Hindlimb muscle (tissue), 1 donor: ENCODE data around the gene SPTB. TPM values are rescaled to one million over a fixed set of nuclear protein-coding genes. Genes with fewer than 3 reads are reported as not detected.

Source experiments
- DNase-seq: peaks from one replicate; pipeline ENCODE4 v3.0.0-alpha.2; 2013
- polyA plus RNA-seq: library from polyadenylated mRNA; unstranded; fragments of 120-200 nt; gene quantifications from one replicate; pipeline ENCODE4 v1.2.1, GENCODE V29; 2013; ENCODE audit not compliant: insufficient read length

The SPTB gene
- polyA plus RNA-seq, 1 donor, result 215 TPM

- DNase-seq, result no peak
Measured at GRCh38 chr14:64849940-64850339, 29.8 kb downstream of the SPTB start.

DNA sequence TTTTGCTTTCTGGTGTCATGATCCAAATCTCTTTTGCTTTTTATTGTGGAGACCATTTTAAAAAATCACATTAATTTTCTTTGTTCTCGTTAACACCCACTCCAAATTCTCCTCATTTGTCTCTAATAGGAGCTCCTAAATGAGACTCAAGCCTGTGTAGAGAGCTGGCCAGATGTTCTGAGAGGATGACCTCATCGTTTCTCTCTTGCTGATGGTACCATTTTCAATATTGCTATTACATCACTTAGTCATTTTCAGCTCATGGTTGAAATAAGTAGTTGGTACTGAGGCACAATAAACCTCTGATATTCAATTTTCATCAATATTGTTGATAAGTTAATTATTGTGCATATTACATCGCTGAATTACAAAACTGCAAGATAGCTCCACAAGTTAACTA is 31.5 kb downstream of the SPTB start:
- DNase-seq, result no peak

DNA sequence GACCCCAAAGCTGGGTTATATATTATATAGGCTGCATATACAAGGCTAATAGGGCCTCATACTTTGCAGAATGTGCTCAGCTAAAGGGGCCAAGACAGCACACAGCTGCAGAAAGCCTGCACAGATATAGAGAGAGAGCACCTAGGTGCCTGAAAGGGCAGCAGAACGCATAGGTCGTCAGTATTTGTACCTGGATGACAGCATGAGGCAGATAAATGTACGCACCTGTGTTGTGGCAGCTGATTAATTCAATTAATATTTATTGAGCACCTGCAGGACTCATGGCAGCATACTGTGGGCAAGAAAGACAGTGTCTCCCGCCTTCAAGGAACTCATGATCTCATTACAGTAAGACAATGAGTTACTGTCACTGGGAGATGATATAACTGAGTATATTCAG is 33.4 kb downstream of the SPTB start:
- DNase-seq, result no peak

- no peak for DNase-seq
Measured at GRCh38 chr14:64845878-64846277, 33.8 kb downstream of the SPTB start.

DNA sequence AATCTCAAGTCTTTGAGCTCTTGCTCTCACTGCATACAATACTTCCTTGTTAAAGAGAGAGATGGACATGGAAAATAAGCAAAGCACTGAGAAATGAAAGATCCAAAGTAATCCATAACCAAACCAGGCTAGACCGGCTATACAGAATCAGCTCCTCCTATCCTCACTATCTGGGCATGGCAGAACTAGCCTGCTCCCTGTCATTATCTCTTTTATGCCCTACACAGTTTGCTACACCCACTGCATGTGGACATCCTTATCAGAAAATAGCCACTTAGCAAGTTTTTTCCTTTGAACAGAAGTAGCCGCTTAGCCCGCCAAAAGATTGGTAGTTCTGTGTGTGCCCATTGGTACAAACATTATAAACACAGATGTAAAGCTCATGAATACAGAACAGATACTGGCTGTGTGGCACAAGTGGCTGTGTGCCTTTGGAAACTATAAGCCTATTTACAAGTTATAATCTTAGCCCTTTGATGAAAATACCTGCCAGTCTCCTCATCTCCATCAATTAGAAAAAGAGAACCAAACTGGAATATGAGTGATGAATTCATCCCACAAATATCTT is 34.7 kb downstream of the SPTB start:
- no peak for DNase-seq

DNA sequence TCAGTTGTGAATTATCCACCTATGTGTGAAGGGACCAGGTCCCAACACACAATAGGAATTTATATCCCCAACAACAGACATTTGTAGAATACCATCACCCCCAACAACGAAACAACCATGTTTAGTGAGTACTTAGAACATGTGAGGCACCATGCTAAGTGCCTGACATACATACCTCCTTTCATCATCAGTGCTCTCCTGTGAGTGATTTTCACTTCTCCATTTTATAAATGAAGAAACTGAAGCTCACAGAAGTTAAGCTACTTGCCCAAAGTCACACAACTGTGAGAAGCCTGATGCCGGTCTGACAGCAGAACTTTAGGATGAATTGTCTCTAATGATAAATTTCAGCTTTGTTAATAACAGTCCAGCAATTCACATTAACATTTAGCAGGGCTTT is 35.4 kb downstream of the SPTB start:
- no peak for DNase-seq

- no peak for DNase-seq
Measured at GRCh38 chr14:64843548-64843947, 36.2 kb downstream of the SPTB start.

DNA sequence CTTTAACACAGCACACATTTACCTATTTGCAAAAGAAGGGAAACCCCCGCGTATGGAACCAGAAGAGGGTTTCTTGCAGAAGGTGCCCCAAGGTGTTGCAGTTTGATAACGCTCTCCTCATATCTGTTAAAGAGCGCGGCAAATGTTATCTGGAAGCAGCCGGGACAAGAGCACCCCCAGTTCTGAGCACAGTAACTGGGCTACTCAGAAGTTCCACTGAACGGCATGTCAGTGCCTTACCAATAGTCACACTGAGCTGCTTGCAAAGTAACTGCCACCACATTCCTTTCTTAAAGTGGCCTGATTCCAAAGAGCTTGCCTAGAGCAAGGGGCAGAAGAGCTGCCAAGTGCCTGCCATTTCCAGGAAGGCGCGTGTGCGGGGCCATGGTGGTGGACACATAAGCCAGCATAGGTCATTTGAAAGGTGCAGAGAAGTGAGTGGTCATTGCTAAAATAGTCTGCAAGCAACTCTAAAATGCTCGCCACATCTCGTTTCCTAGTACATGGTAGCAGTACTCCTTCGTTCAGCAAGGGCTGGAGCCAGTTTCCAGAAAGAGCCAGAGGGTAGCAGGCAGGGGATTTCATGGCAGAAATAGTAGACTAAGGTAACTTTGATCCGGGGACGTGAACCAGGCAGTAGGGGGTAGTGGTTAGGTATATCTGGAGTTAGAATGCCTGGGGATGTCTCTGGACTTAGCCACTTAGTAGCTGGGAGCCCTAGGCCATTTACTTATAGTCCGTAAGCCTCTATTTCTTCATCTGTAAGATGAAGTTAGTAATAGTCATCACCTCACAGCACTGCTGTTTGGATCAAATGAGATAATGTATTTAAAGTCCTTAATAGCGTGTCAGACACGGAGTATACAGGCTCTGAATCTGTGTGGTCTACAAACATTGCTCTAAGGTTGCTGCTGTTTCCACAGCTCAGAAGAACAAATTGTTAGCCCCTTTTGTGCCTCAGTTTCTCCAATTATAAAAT is 37.6 kb downstream of the SPTB start:
- no peak for DNase-seq

DNA sequence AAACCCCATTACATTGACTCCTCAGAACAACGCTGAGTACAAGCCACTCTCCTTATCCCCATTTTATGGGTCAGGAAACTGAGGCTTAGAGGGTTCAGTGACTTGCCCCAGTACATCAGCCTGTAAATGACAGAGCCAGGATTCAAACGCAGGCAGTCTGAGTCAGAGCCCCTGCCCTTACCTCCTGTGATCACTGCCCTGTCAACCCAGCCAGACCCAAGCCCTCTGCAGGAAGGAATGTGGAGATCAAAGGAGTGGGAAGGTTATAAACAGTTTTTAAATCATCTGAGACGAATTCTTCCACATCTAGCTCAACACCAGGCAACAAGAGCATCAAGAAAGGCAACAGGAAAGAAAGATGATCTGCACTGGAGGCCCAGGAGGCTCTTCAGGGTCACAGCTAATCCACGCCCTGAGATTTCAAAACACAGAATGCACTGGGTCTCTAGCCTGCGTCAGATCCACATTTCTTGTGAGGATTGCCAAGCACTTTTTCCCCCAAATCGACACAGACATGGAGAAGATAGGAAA is 38.5 kb downstream of the SPTB start:
- no peak for DNase-seq

DNA sequence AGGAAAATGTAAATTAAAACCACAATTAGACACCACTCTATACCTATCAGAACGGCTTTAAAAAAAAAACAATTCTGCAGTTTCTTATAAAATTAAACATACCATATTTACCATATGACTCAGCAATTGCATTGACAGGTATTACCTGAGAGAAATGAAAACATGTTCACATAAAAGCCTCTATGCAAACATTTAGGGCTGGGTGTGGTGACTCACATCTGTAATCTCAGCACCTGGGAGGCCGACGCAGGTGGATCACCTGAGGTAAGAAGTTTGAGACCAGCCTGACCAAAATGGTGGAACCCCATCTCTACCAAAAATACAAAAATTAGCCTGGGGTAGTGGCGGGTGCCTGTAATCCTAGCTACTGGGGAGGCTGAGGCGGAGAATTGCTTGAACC is 41.1 kb downstream of the SPTB start:
- DNase-seq, result no peak

DNA sequence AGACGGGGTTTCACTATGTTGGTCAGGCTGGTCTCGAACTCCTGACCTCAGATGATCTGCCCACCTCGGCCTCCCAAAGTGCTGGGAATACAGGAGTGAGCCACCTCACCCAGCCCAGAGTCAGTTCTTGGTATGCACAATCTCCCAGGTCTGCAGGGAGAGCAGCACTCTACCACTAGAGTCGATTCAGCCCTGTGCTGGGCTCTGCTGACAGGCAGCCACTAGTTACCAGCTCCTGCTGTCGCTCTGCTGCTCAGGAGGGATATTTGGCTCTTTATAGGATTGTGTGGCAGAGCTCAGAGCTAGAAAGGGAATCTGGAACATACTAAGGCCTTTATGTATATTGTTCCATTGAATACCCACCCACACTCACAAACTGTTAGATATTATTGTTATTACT is 44.3 kb downstream of the SPTB start:
- no peak for DNase-seq

- no peak for DNase-seq
Measured at GRCh38 chr14:64834965-64835364, 44.7 kb downstream of the SPTB start.

- no peak for DNase-seq
Measured at GRCh38 chr14:64831419-64831818, 48.3 kb downstream of the SPTB start.

GRCh38 chr14:64830961-64831360 is 48.7 kb downstream of the SPTB start:
- DNase-seq, result no peak

DNA sequence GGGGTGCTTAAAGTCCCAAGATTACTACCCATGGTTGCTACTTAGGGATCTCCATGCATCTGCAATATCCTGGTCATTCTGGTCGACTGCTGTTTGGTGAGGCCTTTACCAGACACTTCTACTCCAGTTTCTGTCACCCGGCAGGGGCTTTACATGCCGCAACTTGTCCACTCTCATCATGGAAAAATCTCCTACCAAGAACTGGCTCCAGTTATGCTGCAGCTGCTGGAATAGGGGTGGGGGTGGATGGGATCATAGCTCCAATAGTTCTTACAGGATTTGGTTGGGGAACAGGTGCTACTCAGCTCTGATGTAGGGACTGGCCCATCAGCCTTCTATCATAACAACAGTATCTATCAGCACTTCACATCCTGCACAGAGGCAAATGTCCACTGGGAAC is 51.6 kb downstream of the SPTB start:
- peak; percentile 13 for DNase-seq

DNA sequence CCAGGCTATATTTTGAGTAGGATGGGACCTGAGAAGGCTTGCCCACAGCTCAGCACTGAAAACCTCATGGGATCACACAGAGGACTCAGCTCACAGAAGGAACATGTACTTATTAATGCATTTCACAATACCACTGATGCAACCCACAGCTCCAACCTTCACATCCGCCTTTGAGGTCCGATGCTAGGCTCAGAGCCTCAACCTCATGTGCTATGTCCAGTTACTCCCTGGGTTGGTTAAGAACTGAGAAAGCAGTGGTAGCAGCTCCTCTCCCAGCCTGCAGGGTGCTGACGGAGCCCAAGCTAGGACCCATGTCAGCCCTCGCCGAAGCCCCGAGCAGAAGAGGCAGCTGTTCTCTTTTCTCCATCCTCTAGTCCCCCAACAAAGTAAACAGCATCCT is 52.9 kb downstream of the SPTB start:
- no peak for DNase-seq

- no peak for DNase-seq
Measured at GRCh38 chr14:64826333-64826732, 53.4 kb downstream of the SPTB start.

- no peak for DNase-seq
Measured at GRCh38 chr14:64825509-64825908, 54.2 kb downstream of the SPTB start.

- DNase-seq, result no peak
Measured at GRCh38 chr14:64825006-64825405, 54.7 kb downstream of the SPTB start.

DNA sequence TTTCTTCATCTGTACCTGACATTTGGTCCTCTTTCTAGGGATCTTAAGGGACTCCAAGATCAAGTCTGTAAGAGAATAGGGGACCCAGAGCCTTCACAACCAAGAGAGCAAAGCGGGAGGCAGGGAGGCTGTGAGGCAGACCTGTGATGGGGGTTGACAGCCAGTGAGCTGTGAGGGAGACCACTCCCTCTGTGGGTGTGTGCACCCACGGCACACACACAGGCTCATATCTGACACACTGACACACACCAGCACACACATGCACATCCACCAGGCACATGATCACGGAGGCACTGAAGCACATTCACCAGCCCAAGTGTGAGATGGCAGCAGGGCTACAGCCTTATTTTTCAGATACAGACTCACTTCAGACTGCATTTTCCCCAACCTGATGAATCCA is 55.2 kb downstream of the SPTB start:
- no peak for DNase-seq

DNA sequence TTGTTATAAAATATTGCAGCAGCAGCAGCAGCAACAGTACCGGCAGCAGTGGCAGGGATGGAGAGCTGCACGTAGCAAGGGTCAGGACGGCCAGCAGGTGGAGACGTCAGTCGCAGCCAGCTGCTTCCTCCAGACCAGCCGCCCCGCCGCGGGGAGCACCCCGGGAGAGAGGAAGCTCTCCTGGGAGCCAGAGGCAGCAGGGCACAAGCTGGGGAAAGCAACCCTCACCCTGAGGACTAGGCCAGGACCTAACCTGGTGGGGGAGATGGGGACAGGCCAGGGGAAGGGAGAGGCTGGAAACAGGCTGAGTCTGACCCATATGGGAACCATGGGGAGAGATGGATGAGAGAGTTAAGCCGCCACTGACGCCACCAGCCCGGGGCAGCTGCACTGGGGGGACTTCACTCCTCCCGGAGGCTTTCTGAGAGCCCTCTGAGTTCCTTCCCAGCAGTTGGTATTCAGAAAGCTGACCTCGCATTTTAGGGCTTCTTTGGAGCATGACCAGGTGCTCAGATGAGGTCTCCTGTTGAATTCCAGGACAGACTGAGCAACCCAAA is 56.3 kb downstream of the SPTB start:
- peak; percentile 63 for DNase-seq

DNA sequence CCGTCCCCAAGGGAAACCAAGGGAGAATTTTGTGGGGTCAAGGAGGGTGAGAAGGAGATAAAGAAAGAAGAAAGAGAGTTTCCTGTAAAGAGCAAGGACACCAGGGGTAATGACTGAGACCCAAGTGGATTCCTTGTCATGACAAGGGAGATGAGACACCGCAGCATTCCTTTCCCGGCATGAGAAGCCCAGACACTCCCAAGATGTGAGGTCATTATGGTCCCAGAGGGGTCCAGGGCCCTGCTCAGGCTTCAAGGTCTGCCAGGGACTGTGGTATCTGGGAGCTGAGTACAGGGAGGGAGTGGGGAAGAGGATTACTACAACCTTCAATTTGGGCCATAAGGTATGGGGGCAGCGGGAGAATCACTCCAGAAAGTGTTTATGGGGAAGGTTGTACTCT is 58.1 kb downstream of the SPTB start:
- no peak for DNase-seq

- DNase-seq, result no peak
Measured at GRCh38 chr14:64818151-64818550, 61.6 kb downstream of the SPTB start.

GRCh38 chr14:64817631-64818030 is 62.1 kb downstream of the SPTB start:
- DNase-seq, result no peak
